ENCODE measurements around the gene IMMP2L. TPM values are rescaled to one million over a fixed set of nuclear protein-coding genes. Genes with fewer than 3 reads are reported as not detected.

IMMP2L gene
- total and polyA plus RNA-seq, 2 of the 8 experiments (the other 6 are each of a cell fraction or from before 2014, with no cell fraction given) = 2.3 to 10.1 TPM

DNA sequence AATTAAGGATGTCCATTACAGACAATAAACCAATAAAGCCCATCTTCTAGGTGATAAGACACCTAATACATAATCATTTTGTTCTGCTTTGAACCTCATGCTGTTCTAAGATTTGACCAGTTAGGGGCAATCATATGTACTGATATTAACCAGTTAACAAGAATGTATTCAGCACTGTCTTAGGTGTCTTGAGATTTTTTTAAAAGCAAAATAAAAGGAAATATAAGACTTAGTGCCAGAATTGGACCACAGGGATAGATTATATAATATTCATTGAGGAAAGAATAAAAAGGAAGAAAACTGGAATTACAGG is 32.0 kb downstream of the IMMP2L start (continued):
- TF ChIP-seq, protein P1, sequence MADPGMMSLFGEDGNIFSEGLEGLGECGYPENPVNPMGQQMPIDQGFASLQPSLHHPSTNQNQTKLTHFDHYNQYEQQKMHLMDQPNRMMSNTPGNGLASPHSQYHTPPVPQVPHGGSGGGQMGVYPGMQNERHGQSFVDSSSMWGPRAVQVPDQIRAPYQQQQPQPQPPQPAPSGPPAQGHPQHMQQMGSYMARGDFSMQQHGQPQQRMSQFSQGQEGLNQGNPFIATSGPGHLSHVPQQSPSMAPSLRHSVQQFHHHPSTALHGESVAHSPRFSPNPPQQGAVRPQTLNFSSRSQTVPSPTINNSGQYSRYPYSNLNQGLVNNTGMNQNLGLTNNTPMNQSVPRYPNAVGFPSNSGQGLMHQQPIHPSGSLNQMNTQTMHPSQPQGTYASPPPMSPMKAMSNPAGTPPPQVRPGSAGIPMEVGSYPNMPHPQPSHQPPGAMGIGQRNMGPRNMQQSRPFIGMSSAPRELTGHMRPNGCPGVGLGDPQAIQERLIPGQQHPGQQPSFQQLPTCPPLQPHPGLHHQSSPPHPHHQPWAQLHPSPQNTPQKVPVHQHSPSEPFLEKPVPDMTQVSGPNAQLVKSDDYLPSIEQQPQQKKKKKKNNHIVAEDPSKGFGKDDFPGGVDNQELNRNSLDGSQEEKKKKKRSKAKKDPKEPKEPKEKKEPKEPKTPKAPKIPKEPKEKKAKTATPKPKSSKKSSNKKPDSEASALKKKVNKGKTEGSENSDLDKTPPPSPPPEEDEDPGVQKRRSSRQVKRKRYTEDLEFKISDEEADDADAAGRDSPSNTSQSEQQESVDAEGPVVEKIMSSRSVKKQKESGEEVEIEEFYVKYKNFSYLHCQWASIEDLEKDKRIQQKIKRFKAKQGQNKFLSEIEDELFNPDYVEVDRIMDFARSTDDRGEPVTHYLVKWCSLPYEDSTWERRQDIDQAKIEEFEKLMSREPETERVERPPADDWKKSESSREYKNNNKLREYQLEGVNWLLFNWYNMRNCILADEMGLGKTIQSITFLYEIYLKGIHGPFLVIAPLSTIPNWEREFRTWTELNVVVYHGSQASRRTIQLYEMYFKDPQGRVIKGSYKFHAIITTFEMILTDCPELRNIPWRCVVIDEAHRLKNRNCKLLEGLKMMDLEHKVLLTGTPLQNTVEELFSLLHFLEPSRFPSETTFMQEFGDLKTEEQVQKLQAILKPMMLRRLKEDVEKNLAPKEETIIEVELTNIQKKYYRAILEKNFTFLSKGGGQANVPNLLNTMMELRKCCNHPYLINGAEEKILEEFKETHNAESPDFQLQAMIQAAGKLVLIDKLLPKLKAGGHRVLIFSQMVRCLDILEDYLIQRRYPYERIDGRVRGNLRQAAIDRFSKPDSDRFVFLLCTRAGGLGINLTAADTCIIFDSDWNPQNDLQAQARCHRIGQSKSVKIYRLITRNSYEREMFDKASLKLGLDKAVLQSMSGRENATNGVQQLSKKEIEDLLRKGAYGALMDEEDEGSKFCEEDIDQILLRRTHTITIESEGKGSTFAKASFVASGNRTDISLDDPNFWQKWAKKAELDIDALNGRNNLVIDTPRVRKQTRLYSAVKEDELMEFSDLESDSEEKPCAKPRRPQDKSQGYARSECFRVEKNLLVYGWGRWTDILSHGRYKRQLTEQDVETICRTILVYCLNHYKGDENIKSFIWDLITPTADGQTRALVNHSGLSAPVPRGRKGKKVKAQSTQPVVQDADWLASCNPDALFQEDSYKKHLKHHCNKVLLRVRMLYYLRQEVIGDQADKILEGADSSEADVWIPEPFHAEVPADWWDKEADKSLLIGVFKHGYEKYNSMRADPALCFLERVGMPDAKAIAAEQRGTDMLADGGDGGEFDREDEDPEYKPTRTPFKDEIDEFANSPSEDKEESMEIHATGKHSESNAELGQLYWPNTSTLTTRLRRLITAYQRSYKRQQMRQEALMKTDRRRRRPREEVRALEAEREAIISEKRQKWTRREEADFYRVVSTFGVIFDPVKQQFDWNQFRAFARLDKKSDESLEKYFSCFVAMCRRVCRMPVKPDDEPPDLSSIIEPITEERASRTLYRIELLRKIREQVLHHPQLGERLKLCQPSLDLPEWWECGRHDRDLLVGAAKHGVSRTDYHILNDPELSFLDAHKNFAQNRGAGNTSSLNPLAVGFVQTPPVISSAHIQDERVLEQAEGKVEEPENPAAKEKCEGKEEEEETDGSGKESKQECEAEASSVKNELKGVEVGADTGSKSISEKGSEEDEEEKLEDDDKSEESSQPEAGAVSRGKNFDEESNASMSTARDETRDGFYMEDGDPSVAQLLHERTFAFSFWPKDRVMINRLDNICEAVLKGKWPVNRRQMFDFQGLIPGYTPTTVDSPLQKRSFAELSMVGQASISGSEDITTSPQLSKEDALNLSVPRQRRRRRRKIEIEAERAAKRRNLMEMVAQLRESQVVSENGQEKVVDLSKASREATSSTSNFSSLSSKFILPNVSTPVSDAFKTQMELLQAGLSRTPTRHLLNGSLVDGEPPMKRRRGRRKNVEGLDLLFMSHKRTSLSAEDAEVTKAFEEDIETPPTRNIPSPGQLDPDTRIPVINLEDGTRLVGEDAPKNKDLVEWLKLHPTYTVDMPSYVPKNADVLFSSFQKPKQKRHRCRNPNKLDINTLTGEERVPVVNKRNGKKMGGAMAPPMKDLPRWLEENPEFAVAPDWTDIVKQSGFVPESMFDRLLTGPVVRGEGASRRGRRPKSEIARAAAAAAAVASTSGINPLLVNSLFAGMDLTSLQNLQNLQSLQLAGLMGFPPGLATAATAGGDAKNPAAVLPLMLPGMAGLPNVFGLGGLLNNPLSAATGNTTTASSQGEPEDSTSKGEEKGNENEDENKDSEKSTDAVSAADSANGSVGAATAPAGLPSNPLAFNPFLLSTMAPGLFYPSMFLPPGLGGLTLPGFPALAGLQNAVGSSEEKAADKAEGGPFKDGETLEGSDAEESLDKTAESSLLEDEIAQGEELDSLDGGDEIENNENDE (IDR thresholded peaks at IDR 0.05; ENCODE audit: insufficient replicate concordance, low read length) = no peak
- no peak for TF ChIP-seq HDAC2 (IDR thresholded peaks at IDR 0.05; ENCODE audit: borderline replicate concordance in 1 of 2, low read depth in 2 of 2, low read length in 2 of 2)
- TF ChIP-seq CREB1 (IDR thresholded peaks at IDR 0.05) = no peak
- no peak for TF ChIP-seq SIN3A (conservative IDR thresholded peaks at IDR 0.05 in 1 of 2, IDR thresholded peaks at IDR 0.05 in 1 of 2; ENCODE audit: low read depth in 1 of 2, low read length in 2 of 2)
- no peak for TF ChIP-seq SRF (IDR thresholded peaks at IDR 0.05; ENCODE audit: low read depth, low read length)
- TF ChIP-seq SAP30 (IDR thresholded peaks at IDR 0.05; ENCODE audit: insufficient read depth, insufficient replicate concordance, low read length) = no peak
- no peak for TF ChIP-seq CHD2 (IDR thresholded peaks at IDR 0.05; ENCODE audit: low read length)
- TF ChIP-seq JUN (IDR thresholded peaks at IDR 0.05; ENCODE audit: low read depth, low read length) = no peak

Measured in H1 (cell line).